WTC11 (cell line): ENCODE data around the gene ANGPTL1.

ENCODE experiments used
- CBFB ChIP-seq: sonication (generic); formaldehyde crosslinking; IDR thresholded peaks from 2 replicates; pipeline ENCODE4 v1.8.1; 2022; ENCODE audit warnings: mild to moderate bottlenecking, low read depth, missing genetic modification reagents
- CREB1 ChIP-seq: sonication (generic); formaldehyde crosslinking; IDR thresholded peaks from 2 replicates; pipeline ENCODE4 v1.8.0; 2023; ENCODE audit warnings: mild to moderate bottlenecking, missing genetic modification reagents
- E2F4 ChIP-seq: sonication (generic); formaldehyde crosslinking; IDR thresholded peaks from 2 replicates; pipeline ENCODE4 v1.8.1; 2022; ENCODE audit warnings: low read depth, mild to moderate bottlenecking, moderate library complexity, missing genetic modification reagents, borderline replicate concordance
- E2F5 ChIP-seq: sonication (generic); formaldehyde crosslinking; IDR thresholded peaks from 2 replicates; pipeline ENCODE4 v1.8.1; 2022; ENCODE audit warnings: mild to moderate bottlenecking, moderate library complexity, missing genetic modification reagents
- FOXK1 ChIP-seq: sonication (generic); formaldehyde crosslinking; IDR thresholded peaks from 2 replicates; pipeline ENCODE4 v1.8.0; 2022; ENCODE audit warnings: mild to moderate bottlenecking, moderate library complexity, missing genetic modification reagents
- HMGXB4 ChIP-seq: sonication (generic); formaldehyde crosslinking; IDR thresholded peaks from 2 replicates; pipeline ENCODE4 v1.8.1; 2023; ENCODE audit warnings: mild to moderate bottlenecking, moderate library complexity, missing genetic modification reagents
- JUN ChIP-seq: sonication (generic); formaldehyde crosslinking; IDR thresholded peaks from 2 replicates; pipeline ENCODE4 v1.8.0; 2023; ENCODE audit warnings: mild to moderate bottlenecking, missing genetic modification reagents
- RELA ChIP-seq: sonication (generic); formaldehyde crosslinking; IDR thresholded peaks from 2 replicates; pipeline ENCODE4 v1.8.1; 2022; ENCODE audit warnings: missing genetic modification reagents, mild to moderate bottlenecking, borderline replicate concordance
- ZNF138 ChIP-seq: sonication (generic); formaldehyde crosslinking; conservative IDR thresholded peaks from 2 replicates; pipeline ENCODE4 v1.8.1; 2022; ENCODE audit warnings: mild to moderate bottlenecking, moderate library complexity, missing genetic modification reagents
- ZNF416 ChIP-seq: fragments of 250-450 bp; sonication (Bioruptor Pico); IDR thresholded peaks from 2 replicates; pipeline ENCODE4 v1.9.0; 2021; ENCODE audit warnings: mild to moderate bottlenecking, inconsistent platforms
- TF ChIP-seq, protein P1 (sequence below): fragments of 200-600 bp; IDR thresholded peaks from 2 replicates; pipeline ENCODE4 v1.8.0; 2022; ENCODE audit warnings: antibody characterized with exemption
- TF ChIP-seq, protein P2 (sequence below): sonication (generic); formaldehyde crosslinking; IDR thresholded peaks from 2 replicates; pipeline ENCODE4 v1.8.0; 2022; ENCODE audit warnings: mild to moderate bottlenecking, missing genetic modification reagents
- TF ChIP-seq, protein P3 (sequence below): sonication (generic); formaldehyde crosslinking; IDR thresholded peaks from 2 replicates; pipeline ENCODE4 v1.8.1; 2023; ENCODE audit warnings: mild to moderate bottlenecking, missing genetic modification reagents, moderate library complexity
- TF ChIP-seq, protein P4 (sequence below): sonication (generic); formaldehyde crosslinking; IDR thresholded peaks from 2 replicates; pipeline ENCODE4 v1.8.1; 2022; ENCODE audit warnings: mild to moderate bottlenecking, missing genetic modification reagents, moderate library complexity, borderline replicate concordance

DNA sequence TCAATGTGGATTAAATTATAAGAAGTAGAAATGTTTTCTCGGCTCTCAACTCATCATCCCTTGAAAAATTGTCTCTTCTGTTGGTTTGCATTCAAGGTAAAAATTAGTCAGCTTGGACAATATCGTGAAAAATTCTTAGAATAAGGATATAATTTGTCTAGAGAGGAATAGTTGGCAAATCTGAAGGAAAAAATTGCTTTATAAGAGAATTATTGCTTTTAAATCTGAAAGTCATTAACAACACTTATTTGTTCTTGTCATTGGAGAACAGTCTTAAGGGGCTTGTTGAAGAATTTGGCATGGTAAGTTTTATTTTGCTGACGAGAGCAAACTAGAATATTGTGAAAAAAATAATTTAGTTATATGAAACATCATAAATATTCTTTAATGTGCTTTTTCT, 26.4 kb downstream of the ANGPTL1 start:
- TF ChIP-seq, protein P1, sequence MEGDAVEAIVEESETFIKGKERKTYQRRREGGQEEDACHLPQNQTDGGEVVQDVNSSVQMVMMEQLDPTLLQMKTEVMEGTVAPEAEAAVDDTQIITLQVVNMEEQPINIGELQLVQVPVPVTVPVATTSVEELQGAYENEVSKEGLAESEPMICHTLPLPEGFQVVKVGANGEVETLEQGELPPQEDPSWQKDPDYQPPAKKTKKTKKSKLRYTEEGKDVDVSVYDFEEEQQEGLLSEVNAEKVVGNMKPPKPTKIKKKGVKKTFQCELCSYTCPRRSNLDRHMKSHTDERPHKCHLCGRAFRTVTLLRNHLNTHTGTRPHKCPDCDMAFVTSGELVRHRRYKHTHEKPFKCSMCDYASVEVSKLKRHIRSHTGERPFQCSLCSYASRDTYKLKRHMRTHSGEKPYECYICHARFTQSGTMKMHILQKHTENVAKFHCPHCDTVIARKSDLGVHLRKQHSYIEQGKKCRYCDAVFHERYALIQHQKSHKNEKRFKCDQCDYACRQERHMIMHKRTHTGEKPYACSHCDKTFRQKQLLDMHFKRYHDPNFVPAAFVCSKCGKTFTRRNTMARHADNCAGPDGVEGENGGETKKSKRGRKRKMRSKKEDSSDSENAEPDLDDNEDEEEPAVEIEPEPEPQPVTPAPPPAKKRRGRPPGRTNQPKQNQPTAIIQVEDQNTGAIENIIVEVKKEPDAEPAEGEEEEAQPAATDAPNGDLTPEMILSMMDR: no peak
- TF ChIP-seq CREB1 (CRISPR knock-in tag): no peak
- no peak for TF ChIP-seq JUN
- TF ChIP-seq RELA (CRISPR knock-in tag): no peak
- no peak for TF ChIP-seq ZNF416
- TF ChIP-seq, protein P2, sequence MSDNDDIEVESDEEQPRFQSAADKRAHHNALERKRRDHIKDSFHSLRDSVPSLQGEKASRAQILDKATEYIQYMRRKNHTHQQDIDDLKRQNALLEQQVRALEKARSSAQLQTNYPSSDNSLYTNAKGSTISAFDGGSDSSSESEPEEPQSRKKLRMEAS (CRISPR knock-in tag): no peak
- no peak for TF ChIP-seq E2F5 (CRISPR knock-in tag)
- TF ChIP-seq ZNF138 (CRISPR knock-in tag): no peak
- no peak for TF ChIP-seq FOXK1 (CRISPR knock-in tag)
- no peak for TF ChIP-seq E2F4 (CRISPR knock-in tag)
- no peak for TF ChIP-seq CBFB (CRISPR knock-in tag)
- no peak for TF ChIP-seq HMGXB4 (CRISPR knock-in tag)
- TF ChIP-seq, protein P3, sequence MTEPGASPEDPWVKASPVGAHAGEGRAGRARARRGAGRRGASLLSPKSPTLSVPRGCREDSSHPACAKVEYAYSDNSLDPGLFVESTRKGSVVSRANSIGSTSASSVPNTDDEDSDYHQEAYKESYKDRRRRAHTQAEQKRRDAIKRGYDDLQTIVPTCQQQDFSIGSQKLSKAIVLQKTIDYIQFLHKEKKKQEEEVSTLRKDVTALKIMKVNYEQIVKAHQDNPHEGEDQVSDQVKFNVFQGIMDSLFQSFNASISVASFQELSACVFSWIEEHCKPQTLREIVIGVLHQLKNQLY (CRISPR knock-in tag): no peak
- TF ChIP-seq, protein P4, sequence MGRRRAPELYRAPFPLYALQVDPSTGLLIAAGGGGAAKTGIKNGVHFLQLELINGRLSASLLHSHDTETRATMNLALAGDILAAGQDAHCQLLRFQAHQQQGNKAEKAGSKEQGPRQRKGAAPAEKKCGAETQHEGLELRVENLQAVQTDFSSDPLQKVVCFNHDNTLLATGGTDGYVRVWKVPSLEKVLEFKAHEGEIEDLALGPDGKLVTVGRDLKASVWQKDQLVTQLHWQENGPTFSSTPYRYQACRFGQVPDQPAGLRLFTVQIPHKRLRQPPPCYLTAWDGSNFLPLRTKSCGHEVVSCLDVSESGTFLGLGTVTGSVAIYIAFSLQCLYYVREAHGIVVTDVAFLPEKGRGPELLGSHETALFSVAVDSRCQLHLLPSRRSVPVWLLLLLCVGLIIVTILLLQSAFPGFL (CRISPR knock-in tag): no peak
